Sigmoid colon (tissue), 7 donors: ENCODE results near the gene ZNF763. TPM values are rescaled to one million over a fixed set of nuclear protein-coding genes. Genes with fewer than 3 reads are reported as not detected.
"Not testable (repeated sequence)": the region's sequence is repeated elsewhere in the genome, so short reads cannot be mapped to it uniquely, and the experiment has no call there.

ENCODE experiments used
- DNase-seq: peaks from one replicate; pipeline ENCODE4 v3.0.0-alpha.2; 2019
- H3K27ac ChIP-seq, 4 donors: fragments of 200-600 bp; sonication (generic); one replicate each; pipeline ENCODE4 v1.5.1; 2016 to 2019; ENCODE audit warnings: mild to moderate bottlenecking in 1 of 4
- H3K27me3 ChIP-seq, 3 donors: fragments of 200-600 bp; sonication (generic); one replicate each; pipeline ENCODE4 v1.5.1; 2019; ENCODE audit warnings: mild to moderate bottlenecking in 1 of 3
- H3K36me3 ChIP-seq, 4 donors: fragments of 200-600 bp; sonication (generic); one replicate each; pipeline ENCODE4 v1.5.1; 2016 to 2019
- H3K4me1 ChIP-seq, 4 donors: fragments of 200-600 bp; sonication (generic); one replicate each; pipeline ENCODE4 v1.5.1; 2017 to 2019
- H3K4me3 ChIP-seq, 4 donors: fragments of 200-600 bp; sonication (generic); one replicate each; pipeline ENCODE4 v1.5.1; 2017 to 2019; ENCODE audit warnings: mild to moderate bottlenecking in 2 of 4, moderate library complexity in 1 of 4
- H3K9me3 ChIP-seq, 4 donors: fragments of 200-600 bp in 3 of 4; sonication (generic) in 3 of 4; one replicate each; pipeline versions ENCODE4 v1.5.1 to v1.6.1; 2013 to 2019
- CTCF ChIP-seq, 4 experiments: fragments of 450-650 bp in 3 of 4; fragments of 200-600 bp in 1 of 4; IDR thresholded peaks; one replicate each; pipeline ENCODE4 v1.5.1; 2016 to 2019; ENCODE audit warnings: antibody characterized with exemption in 4 of 4, mild to moderate bottlenecking in 3 of 4, moderate library complexity in 2 of 4
- EP300 ChIP-seq, 4 donors: sonication (generic); formaldehyde crosslinking; IDR thresholded peaks; one replicate each; pipeline ENCODE4 v1.6.1; 2017; ENCODE audit warnings: antibody characterized with exemption in 4 of 4
- POLR2A ChIP-seq, 2 donors: fragments of 450-650 bp; IDR thresholded peaks; one replicate each; pipeline ENCODE4 v1.6.1; 2016; ENCODE audit warnings: antibody characterized with exemption in 2 of 2, mild to moderate bottlenecking in 2 of 2, moderate library complexity in 2 of 2
- POLR2AphosphoS5 ChIP-seq, 4 donors: sonication (generic); formaldehyde crosslinking; IDR thresholded peaks; one replicate each; pipeline ENCODE4 v1.6.1; 2017; ENCODE audit warnings: antibody characterized with exemption in 4 of 4
- WGBS, 2 donors: extraction: QIAGEN DNeasy Blood & Tissue Kit; methylation state at CpG; one replicate each; pipeline ENCODE4 v1.1.7; 2013; 5-methylcytosine and 5-hydroxymethylcytosine counted together
- intact Hi-C: fragments of 100-400 bp; cut with DNase I; formaldehyde crosslinking; loops from one replicate; pipeline ENCODE4 v1.15.1; 2023
- polyA plus RNA-seq, 3 donors: library from polyadenylated mRNA; stranded (reverse); fragments of 200-250 nt; gene quantifications; one replicate each; pipeline ENCODE4 v1.2.3, GENCODE V29; 2013
- total RNA-seq, 4 donors: library from RNA; depleted of rRNA; stranded (reverse); fragments of >200 nt; gene quantifications; one replicate each; pipeline ENCODE4 v1.1.0, GENCODE V29; 2016
- donor health status: healthy with polysubstance abuse.
- donor health status: Bipolar disorder and iron deficiency.
- donor health status: healthy.

ZNF763 gene
- total RNA-seq, result 10 to 100 TPM in 1 of 4 donors, 1 to 10 TPM in 3; 2.3 to 11.9 (median 3.3) TPM
- 1 to 10 TPM; 3.3 to 4.2 (median 3.9) TPM for polyA plus RNA-seq

- H3K4me1 ChIP-seq, result peaks cover 0 to 20% (median 14%) of the 10 kb centered on the region in 4 donors
- H3K27ac ChIP-seq, result peak within 1 kb of the TSS; percentile 90 to 95 (median 93)
- no peaks in the 10 kb centered on the region for H3K9me3 ChIP-seq
- peak; percentile 50 to 81 (median 75) for TF ChIP-seq POLR2AphosphoS5 (IDR thresholded peaks at IDR 0.05)
- peak; percentile 13 to 45 for TF ChIP-seq POLR2A (IDR thresholded peaks at IDR 0.05)
- TF ChIP-seq EP300 (IDR thresholded peaks at IDR 0.05), result peak in 2 of 4 donors; percentile 29 to 42
- no peak for TF ChIP-seq CTCF (IDR thresholded peaks at IDR 0.05)
- intact Hi-C loops, result loop anchor here (1.0 to 10.0 kb wide), 4 partner anchors 23 to 176 kb away; partner anchors contain the start of genes ZNF20 and ZNF433
- H3K4me3 ChIP-seq, result peak within 1 kb of the TSS; percentile 66 to 90 (median 70)
- H3K36me3 ChIP-seq, result no peaks in the 10 kb centered on the region
- 0 to 1% methylated on average over 47 of the region's 47 CpGs for WGBS, 2 donors
- no peaks in the 10 kb centered on the region for H3K27me3 ChIP-seq
- peak; percentile 97 for DNase-seq
Observed at GRCh38 chr19:11964858-11965645, at the start of gene ZNF763. TSS of gene ZNF763 (plus strand) at chr19:11965040. CDS start at chr19:11965209, 169 bp downstream.

GRCh38 chr19:11921852-11922495 lies 42.9 kb upstream of the ZNF763 start:
- Histone ChIP-seq H3K36me3 (no peaks in the 10 kb centered on the region), H3K27ac (no peak overlapping the region), H3K27me3 (no peaks in the 10 kb centered on the region), H3K4me3 (no peak overlapping the region), H3K9me3 (no peaks in the 10 kb centered on the region), H3K4me1 (peaks cover 0 to 27% (median 18%) of the 10 kb centered on the region in 4 donors)
- intact Hi-C loops, result loop anchor here (5.0 kb wide), 1 partner anchor 40 kb away; no protein-coding TSS in a partner anchor
- WGBS, 2 donors, result 29 to 46% methylated on average over 6 of the region's 6 CpGs
- no peak for DNase-seq
- TF ChIP-seq POLR2AphosphoS5 (IDR thresholded peaks at IDR 0.05), result no peak
- no peak for TF ChIP-seq EP300 (IDR thresholded peaks at IDR 0.05)
- no peak for TF ChIP-seq POLR2A (IDR thresholded peaks at IDR 0.05)
- TF ChIP-seq CTCF (IDR thresholded peaks at IDR 0.05), result no peak

GRCh38 chr19:11924886-11925650 lies 39.8 kb upstream of the ZNF763 start, which contains the start of gene ZNF700:
TSS of gene ZNF700 (plus strand) at chr19:11925107. CDS start at chr19:11925211, 104 bp downstream.
- Histone ChIP-seq H3K4me3 (peak within 1 kb of the TSS; percentile 64 to 96 (median 81)), H3K27ac (peak within 1 kb of the TSS; percentile 84 to 97 (median 94)), H3K36me3 (no peaks in the 10 kb centered on the region), H3K9me3 (no peaks in the 10 kb centered on the region), H3K4me1 (peaks cover 0 to 27% (median 20%) of the 10 kb centered on the region in 4 donors), H3K27me3 (no peaks in the 10 kb centered on the region)
- DNase-seq, result peak; percentile 97
- WGBS, 2 donors, result 0 to 1% methylated on average over 53 of the region's 53 CpGs
- intact Hi-C loops, result loop anchor here (1.0 to 5.0 kb wide), 5 partner anchors 39 to 216 kb away; partner anchors contain the start of gene ZNF20
- TF ChIP-seq POLR2A (IDR thresholded peaks at IDR 0.05) (peak; percentile 36 to 87), POLR2AphosphoS5 (IDR thresholded peaks at IDR 0.05) (peak; percentile 80 to 85 (median 82)), EP300 (IDR thresholded peaks at IDR 0.05) (no peak)

GRCh38 chr19:11925651-11926187 lies 39.1 kb upstream of the ZNF763 start:
- intact Hi-C loops, result loop anchor here (2.0 kb wide), 2 partner anchors 129 to 215 kb away; partner anchors contain the start of gene ZNF20
- H3K9me3 ChIP-seq, H3K36me3 ChIP-seq, H3K27me3 ChIP-seq, DNase-seq: not testable (repeated sequence)
- Histone ChIP-seq H3K4me1 (peaks cover 0 to 27% (median 20%) of the 10 kb centered on the region in 4 donors), H3K4me3 (peak overlapping the region; percentile 64 to 96 (median 81)), H3K27ac (peak overlapping the region; percentile 84 to 97 (median 94))
- WGBS, 2 donors, result 3% methylated on average over 10 of the region's 10 CpGs

- DNase-seq, result no peak
- peaks cover 0 to 27% (median 20%) of the 10 kb centered on the region in 4 donors for H3K4me1 ChIP-seq
- intact Hi-C loops, result no loop called here
- no peak overlapping the region for H3K27ac ChIP-seq
- TF ChIP-seq POLR2A (IDR thresholded peaks at IDR 0.05), result no peak
- TF ChIP-seq EP300 (IDR thresholded peaks at IDR 0.05), result no peak
- no peaks in the 10 kb centered on the region for H3K36me3 ChIP-seq
- H3K4me3 ChIP-seq, result no peak overlapping the region
- 95 to 96% methylated on average over 3 of the region's 3 CpGs for WGBS, 2 donors
- no peaks in the 10 kb centered on the region for H3K27me3 ChIP-seq
- H3K9me3 ChIP-seq, result no peaks in the 10 kb centered on the region
Observed at GRCh38 chr19:11927227-11927626, 37.6 kb upstream of the ZNF763 start.
